Embryonic facial prominence (tissue), 1 donor: ENCODE measurements around the gene FXYD7.
"Not testable (repeated sequence)": the region's sequence is repeated elsewhere in the genome, so short reads cannot be mapped to it uniquely, and the experiment has no call there.

Experiments used
- DNase-seq: peaks from one replicate; pipeline ENCODE4 v3.0.0-alpha.2; 2016; ENCODE audit errors: extremely low spot score

Gene FXYD7

GRCh38 chr19:35144600-35145436 is 1.8 kb downstream of the FXYD7 start:
- no peak for DNase-seq

DNA sequence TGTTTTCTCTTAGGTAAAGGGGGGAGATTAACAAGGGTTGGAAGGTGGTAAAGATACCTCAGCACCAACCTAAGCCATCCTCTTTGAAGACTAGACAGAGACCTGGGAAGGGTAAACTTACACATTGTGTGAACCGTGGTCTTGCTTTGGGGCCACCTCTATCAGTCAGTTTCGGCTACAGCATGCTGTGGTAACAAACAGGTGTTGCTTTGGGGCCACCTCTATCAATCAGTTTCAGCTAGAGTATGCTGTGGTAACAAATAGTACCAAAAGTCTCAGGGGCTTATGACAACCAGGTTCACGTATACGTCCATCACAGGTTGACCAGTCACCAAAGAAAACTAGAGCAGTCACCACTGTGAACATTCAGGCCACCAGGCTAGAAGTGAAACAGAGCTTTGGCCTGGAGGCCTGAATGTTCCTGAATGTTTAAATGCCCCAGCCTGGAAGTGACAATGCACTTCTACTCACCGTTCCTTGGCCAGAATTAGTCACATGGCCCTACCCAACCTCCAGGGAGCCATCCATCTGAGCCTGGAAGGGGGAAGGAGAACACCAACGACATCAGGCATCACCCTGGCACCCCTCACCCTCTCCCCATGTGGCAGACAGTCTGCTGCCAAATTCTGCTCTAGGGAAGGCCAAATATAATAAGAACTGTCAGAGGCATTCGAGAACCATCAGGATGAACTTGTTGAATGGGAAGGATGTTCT is 3.8 kb downstream of the FXYD7 start:
- no peak for DNase-seq

GRCh38 chr19:35149463-35149862 is 6.4 kb downstream of the FXYD7 start:
- no peak for DNase-seq

- DNase-seq = no peak
Measured at GRCh38 chr19:35150445-35150844, 7.4 kb downstream of the FXYD7 start.

DNA sequence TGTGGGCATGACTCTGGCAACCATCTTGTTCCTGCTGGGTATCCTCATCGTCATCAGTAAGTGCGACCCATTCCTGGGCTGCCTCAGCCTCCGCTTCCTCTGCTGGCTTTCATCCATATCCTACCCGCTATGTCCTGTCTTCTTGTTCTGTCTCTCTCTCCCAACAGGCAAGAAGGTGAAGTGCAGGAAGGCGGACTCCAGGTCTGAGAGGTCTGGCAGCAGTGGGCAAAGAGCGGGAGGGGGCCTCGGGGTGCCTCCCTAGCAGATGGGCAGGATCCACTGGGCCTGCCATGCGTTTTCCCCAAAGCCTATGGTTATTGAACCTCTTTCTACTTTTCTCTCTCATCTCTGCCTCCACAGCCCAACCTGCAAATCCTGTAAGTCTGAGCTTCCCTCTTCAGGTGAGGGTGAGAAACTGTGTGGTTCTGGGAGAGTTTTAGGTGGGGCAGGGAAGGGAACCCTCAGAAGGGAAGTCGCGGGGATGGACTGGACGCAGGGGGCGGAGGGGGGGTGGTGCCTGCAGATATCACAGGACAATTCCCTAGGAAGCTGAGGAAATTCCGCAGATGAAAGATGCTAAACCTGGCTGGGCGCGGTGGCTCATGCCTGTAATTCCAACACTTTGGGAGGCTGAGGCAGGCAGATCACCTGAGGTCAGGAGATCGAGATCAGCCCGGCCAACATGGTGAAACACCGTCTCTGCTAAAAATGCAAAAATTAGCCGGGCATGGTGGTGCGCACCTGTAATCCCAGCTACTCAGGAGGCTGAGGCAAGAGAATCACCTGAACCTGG is 8.4 kb downstream of the FXYD7 start:
- no peak for DNase-seq

DNA sequence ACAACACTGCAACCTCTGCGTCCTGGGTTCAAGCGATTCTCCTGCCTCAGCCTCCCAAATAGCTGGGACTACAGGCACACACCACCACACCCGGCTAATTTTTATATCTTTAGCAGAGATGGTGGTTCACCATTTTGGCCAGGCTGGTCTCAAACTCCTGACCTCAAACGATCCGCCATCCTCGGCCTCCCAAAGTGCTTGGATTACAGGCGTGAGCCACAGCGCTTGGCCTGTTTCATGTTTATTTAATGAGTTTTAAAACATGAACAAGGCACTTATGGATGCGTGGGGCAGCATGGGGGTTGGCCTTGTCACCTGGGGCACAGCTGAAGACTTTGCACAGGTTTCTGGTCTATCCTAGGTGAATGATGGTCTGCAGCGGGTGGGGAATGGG is 10.1 kb downstream of the FXYD7 start:
- DNase-seq = not testable (repeated sequence)

DNA sequence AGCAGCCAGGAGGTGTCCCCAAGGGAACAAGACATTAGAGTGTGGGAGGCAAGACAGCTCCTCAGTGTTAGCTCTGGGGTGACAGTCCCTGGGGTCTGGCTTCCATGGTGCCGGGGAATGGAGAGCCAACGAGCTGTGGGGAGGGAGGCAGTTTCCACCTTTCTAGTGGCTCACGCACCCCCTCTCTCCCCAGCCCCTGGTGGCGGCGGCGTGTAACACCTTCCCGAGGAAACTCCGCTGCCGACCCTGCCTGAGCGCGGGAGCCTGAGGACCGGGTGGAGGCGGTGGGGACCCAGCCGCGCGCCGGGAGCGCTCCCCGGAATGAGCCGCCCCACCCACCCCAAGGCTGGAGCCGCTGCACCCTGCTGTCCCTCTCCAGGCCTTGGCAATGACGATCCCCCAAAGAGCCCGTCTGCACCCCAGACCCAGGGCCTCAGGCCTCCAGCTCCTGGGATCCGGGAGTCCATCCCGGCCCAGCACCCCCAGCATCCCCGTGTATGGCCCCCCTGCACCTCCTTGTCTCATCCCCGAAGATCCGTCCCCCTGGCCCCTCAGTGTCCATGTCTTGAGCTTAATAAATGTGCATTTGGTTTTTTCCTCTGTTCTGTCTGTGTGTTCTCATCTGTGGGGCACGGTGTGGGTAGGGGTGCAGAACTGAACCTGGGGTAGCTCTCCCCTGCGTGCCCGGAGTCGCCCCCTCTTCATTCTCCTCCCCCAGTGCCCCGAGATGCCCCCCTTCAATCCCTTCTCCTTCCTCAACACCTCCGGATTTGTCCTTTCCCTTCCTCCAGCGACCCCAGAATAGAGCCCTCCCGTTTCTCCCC is 10.9 kb downstream of the FXYD7 start:
- no peak for DNase-seq

DNA sequence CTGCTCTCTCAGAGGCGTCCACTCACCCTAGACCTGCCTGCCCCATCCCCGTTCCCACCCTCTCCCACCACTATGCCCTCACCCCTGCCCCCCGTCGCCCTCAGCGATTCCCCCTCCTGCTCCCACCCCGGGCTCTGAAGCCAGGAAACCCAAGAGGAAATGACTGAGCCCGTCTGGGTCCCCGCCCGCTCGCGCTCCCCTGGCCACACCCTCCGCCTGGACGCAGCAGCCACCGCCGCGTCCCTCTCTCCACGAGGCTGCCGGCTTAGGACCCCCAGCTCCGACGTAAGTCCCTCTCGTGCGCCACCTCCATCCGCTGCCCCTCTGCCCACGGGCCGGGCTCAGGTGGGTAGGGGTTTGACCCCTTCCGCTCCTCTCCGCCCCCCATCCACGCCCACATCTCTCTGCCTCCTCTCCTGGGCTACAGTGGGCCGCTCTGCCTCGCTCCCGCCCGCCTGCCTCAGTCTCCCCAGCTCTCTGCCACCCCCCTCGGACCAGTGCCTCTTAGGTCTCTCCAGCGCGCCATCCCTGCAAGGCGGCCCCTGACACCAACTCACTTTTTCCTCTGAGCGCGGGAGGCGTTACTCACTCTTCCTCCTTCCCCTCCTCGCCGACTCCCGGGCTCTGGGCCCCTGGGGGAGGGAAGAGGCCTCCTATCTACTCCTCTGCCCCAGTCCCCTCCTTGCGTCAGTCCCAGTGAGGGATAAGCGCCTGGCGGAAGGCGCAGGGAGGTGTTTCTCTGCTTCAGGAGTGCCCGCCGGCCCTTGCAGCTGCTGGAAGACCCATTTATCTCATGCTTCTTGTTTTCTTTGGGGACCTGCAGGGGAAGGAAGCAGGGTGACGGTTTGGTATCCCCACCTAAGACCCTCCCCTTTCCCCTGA is 11.7 kb downstream of the FXYD7 start, which contains the start of gene FXYD5:
Gene FXYD5 (plus strand): TSS at position 211 of the 882 bp plus-strand sequence. CDS start 816 bp downstream, outside the sequence.
- DNase-seq = no peak

DNA sequence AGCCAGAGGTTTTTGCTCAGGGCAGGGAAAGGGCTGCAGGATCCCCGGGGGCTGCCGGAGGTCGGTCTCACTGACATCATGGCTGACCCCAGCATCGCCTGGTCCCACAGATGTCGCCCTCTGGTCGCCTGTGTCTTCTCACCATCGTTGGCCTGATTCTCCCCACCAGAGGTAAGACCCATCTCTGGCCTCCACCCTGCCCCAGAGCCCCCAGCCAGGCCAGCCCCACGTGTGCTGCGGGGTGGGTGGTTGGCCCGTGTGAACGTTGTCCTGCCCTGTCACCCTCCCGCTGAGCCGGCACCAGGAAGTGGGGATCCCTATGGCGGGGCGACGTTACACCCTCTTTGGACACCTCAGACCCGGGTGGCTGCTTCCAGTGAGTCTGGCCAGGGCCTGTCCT is 12.4 kb downstream of the FXYD7 start:
- no peak for DNase-seq

- peak; percentile 5 for DNase-seq
Measured at GRCh38 chr19:35155981-35156672, 13.1 kb downstream of the FXYD7 start.

DNA sequence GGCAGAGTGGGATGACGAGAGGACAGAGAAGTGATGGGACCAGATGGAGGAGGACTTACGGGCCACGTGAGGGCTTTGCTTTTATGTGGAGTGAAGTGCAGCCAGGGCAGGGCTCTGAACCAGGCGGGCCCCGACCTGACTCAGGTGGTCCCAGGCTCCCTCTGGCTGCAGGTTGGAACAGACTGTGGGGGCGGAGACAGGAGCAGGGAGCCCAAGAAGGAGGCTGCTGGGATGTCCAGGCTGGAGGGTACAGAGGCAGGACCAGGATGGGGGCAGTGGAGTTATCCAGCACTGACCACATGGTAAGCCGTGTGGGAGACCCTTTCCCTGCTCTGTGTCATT is 13.6 kb downstream of the FXYD7 start:
- no peak for DNase-seq

DNA sequence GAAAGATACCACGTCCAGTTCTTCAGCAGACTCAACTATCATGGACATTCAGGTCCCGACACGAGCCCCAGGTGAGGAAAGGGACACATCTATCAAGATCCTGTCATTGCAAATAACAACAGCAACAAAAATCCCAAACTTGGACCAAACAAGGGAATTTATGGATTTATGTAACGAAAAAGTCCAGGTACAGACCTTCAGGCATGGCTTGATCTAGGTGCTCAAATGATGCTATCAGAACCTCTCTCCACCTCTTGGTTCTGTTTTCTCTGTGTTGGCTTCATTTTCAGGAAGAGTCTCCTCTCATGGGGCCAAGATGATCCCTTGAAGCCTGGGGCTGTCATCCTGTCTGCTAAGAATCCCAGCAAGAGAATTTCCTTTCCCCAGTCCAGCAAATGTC is 14.4 kb downstream of the FXYD7 start:
- DNase-seq = no peak

- DNase-seq = no peak
Measured at GRCh38 chr19:35159606-35160005, 16.6 kb downstream of the FXYD7 start.

DNA sequence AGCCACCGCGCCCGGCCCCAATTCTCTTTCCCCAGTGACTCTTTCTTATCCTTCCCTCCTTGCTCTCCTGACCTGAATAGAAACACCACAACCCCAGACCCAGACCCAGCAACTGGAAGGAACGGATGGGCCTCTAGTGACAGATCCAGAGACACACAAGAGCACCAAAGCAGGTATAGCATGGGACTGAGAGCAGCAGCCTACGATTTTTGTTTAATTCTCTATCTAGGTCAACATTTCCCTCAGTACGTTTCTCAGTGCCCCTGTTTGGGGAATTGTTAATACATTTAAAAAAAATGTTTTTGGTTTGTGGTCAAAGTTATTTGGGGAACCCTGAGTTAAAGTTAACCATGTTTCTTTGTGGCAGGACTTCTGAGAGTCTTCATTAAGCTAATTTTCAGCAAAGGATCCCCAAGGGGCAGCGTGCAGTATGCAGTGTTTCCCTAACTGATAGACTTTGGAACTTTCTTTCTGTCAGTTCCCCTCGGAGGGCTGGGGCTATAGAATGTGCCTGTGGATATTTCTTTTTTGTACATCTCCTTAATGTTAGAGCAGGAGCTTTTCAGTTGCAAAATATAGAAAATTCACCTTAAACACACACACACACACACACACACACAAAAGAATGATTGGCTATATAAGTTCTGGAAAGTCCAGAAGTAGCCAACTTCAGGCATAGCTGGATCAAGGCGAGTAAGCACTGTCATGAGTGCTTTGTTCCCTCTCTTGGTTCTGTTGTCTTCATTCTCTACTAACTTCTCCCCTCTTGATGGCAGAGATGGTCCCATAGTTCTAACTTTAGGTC is 17.8 kb downstream of the FXYD7 start:
- DNase-seq = no peak

- DNase-seq = no peak
Measured at GRCh38 chr19:35161434-35161743, 18.3 kb downstream of the FXYD7 start.

- DNase-seq = no peak
Measured at GRCh38 chr19:35162471-35163326, 19.6 kb downstream of the FXYD7 start.

- no peak for DNase-seq
Measured at GRCh38 chr19:35164418-35164817, 21.4 kb downstream of the FXYD7 start.
